NCI-H2107 (cell line): ENCODE measurements around the gene FUOM.
"Not testable (repeated sequence)": the region's sequence is repeated elsewhere in the genome, so short reads cannot be mapped to it uniquely, and the experiment has no call there.

Experiments used
- DNase-seq: peaks from one replicate; lab custom pipeline; 2025; lab: John Stamatoyannopoulos, UW

Gene FUOM

DNA sequence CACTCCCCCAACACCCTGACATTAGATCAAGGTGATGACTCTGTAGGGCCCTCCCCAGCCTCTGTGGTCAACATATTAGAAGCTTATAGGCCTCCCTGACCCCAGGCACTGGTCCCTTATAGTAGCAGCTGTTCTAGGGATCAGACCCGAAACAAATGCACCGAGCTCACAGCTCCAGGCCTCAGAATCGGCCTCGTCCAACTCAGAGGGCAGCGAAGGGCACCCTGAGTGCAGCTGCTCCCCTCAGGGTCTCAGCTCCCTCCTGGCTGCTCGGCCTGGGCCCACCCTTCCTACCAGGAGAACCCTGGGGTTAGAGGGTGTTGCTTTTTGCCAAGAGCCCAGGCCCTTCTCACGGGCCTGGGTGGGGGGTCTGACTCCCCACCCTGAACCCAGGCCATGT lies 10.3 kb upstream of the FUOM start:
- no peak for DNase-seq

DNA sequence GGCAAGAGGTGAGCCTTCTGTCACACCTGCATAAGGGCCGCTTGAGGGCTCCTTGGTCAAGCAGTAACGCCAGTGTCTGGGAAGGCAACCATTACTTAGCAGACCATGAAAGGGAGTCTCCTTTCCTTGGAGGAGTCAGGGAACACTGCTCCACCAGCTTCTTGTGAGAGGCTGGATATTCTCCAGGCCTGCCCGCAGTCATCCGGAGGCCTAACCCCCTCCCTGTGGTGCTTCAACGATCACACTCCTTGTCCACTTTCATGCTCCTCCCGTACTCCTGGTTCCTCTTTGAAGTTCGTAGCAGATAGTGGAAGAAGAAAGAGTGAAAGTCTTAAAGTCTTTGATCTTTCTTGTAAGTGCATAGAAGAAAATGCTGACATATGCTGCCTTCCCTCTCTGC lies 9.6 kb upstream of the FUOM start:
- not testable (repeated sequence) for DNase-seq

DNA sequence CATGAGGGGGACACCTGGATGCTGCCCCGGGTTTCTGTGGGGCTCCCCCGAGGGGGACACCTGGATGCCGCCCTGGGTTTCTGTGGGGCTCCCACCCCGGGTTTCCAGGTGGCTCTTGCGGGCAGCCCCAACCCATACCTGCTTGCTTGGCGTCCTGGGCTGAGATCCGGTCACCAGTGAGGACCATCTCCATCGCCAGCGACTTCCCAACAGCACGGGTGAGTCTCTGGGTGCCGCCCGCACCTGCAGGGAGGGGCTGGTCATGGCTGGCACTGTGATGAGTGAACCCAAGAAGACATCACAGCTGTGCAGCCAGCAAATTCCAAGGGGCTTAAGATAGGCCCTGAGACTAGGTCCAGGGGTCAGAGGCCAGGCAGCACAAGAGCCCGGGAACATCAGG lies 8.9 kb upstream of the FUOM start:
- no peak for DNase-seq

DNA sequence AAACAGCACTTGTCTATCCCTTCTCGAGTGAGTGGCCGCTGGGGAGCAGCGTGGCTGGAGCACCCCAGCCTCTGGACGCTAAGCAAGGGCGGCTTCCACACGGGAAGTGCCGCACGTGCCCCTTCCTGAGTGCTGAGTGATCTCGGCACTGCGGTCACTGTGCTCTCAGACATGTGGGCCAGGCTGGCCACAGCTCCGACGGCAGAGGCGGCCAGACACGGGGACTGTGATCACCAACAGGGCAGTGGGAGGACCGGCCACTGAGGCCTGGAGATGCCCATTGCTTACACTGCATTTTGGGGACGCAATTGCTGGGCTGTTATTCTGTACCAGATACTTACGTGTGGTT lies 8.3 kb upstream of the FUOM start:
- DNase-seq, result no peak

DNA sequence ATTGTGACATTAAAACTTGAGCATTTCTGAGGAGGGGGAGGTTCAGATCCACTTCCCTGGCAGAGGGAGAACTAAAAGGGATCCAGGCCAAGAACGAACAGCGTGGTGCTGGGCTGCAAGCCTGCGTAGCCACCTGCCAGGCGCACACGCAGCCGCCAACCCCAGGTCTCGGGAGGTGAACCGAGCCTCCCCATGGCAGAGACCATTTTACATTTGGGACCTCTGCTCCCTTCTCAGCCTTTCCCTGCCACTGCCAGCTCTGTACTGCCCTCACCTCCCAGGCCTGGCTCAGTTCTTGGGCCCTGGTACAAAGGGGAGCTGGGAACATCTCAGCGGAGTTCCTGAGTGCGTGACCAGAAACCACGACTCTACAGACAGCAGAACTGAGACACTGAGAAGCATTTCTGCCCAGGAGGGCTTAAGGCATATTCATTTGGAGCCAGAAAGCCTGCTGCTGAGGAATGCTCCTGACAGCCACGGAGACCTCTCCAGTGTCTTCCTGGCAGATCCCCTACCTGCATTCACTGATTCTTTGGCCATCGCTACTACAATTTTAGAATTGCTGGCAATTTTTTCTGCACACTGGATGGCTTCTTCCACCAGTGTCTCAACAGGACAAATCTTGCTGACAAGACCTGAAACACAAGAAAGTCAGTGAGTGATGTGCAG lies 7.8 kb upstream of the FUOM start:
- DNase-seq, result no peak

DNA sequence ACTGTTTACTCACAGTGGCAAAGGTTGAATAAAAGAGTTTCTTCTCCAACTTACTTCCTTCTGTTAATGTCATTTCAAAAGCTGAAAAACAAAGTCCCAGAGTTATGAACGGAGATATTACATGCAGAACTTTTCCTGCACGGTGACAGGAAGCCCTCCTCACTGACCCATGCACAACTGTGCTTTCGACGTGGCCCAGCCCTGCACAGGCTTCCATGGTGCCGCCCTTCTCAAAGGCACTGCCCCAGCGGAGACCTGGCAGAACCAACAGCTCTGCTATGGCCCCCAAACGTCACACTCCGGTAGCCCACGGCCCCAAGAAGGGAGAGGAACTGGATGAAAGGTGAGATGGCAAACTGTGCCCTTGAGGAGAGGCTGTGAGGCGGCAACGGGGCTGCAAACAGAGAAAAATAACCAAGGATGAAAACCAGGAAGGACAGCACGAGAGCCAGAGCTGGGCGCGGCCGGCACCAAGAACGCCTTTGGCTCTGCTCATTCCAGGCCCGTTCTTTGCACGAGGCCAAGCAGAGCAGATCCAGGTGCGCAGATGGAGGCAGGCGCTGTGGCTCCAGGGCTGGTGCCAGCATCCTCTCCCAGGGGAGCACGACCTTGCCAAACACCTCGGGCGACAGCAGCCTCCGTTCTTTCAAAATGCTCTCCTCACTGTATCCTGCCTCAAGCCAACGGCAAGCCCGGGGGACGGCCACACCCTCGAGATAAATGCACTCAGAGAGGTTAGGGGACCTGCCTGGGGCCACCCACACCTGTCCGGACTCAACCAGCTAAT lies 7.0 kb upstream of the FUOM start:
- peak; percentile 14 for DNase-seq

DNA sequence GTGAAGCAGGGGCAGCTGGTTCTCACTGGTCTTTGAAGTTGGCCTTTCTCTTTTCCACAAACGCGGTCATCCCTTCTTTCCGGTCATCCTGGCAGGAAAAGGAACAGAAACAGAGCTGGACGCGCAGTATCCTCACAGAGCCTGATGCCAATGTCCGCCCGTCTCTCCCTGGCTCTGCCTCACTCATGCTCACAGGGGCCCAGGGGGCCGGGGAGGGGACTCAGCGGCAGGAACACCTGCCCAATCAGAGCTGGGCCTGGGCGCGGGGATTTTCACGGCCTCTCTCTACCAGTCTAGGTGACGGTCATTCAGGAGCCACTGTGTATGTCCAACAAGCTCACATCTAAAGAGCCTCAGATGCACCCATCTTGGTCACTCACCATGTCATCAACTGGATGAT lies 5.0 kb upstream of the FUOM start:
- DNase-seq, result no peak

DNA sequence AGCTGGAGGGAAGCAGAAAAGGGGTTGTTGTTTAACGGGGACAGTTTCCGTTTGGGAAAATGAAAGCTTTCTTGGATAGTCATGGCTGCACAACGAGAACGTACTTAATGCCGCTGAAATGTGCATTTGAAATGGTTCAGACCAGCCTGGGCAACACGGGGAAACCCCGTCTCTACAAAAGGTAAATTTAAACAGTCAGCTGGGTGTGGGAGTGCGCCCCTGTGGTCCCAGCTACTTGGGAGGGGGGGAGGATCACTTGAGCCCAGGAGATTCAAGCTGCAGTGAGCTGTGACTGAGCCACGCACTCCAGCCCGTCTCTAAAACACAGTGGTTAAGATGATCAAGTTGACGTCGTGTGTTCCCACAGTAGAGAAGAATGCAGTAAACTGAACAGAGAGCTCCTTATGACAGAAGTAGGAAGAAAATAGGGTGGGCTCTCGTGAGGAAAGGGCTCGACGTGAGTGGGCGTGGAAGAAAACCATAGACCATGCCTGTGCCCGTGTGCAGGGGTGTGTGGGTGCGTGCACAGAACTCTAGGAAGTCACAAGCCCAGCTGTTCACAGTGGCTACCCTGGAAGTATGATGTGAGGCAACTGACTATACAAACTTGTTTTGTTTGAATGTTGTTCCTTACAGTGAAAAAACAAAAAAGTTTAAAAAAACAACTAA lies 4.1 kb upstream of the FUOM start:
- no peak for DNase-seq

DNA sequence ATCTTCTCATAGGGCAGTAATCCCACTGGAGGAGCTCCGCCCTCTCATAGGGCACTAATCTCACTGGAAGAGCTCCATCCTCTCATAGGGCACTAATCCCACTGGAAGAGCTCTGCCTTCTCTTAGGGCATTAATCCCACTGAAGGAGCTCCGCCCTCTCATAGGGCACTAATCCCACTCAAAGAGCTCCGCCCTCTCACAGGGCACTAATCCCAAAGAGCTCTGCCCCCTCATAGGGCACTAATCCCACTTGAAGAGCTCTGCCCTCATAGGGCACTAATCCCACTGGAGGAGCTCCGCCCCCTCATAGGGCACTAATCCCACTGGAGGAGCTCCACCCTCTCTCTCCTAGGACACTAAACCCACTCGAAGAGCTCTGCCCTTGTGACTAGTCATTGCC lies 3.4 kb upstream of the FUOM start:
- no peak for DNase-seq

DNA sequence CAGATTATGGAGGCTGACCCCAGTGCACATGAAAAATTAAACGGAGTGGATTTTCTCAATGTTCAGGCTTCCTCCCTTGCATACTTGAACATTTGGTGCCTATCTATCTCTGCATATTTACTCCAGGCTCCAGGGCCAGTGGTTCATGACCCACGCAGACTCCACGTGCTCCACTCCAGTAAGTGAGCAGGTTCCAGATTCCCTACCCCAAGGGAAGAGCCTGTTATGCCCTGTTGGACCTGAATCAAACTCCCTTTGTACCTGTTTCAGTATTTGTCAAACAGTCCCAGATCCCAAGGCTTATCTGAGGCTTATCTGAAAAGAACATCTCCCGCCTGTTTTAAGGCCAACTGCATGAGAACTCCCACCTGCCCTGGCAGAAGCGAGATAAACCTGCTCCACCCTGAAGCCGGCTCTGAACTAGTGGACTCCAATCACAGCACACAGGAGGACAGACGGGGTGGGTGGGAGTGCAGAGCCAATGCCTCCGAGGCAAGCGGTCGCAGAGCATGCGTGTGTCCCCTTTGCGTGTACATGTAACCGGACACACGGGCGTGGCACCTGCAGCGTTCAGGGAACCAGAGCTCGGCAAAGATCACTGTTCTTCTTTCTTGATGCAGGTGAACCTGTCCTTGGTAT lies 2.3 kb upstream of the FUOM start:
- no peak for DNase-seq

DNA sequence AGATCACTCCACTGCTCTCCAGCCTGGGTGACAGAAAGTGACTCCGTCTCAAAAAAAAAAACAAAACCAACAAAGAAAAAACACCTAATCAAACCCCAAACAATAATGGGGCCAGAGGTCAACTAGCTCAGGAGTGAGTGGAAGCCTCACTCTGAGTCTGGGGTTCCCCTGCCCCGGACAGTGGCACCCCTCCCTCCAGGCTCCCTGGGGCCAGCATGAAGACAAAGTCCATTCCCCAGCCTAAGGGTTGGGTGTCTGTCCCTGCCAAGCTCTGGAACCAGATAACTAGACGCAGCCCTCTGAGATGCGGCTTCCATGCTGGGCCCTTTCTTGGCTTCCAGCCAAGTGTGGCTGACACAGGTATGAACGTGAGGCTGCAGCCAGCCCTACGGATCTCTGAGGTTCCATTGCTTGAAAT lies 1.7 kb upstream of the FUOM start:
- DNase-seq, result peak; percentile 8

DNA sequence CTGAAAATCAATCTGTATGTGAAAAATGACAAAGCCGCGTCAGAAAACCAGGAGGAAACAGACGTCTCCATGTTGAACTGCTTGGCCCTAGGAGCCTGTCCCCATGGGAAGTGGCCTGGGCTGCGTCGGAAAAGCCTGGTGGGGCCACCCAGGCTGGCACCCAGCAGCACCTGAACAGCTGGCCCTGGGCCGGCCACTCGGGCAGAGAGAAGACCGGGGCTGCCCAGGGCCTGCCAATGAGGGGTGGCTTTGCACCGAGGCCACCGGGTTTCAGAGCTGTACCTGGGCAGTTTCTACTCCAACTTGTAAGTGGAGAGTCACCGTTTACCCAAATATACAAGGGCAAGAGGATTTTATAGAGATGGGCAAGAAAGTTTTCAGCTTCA lies 1.1 kb upstream of the FUOM start:
- no peak for DNase-seq

DNA sequence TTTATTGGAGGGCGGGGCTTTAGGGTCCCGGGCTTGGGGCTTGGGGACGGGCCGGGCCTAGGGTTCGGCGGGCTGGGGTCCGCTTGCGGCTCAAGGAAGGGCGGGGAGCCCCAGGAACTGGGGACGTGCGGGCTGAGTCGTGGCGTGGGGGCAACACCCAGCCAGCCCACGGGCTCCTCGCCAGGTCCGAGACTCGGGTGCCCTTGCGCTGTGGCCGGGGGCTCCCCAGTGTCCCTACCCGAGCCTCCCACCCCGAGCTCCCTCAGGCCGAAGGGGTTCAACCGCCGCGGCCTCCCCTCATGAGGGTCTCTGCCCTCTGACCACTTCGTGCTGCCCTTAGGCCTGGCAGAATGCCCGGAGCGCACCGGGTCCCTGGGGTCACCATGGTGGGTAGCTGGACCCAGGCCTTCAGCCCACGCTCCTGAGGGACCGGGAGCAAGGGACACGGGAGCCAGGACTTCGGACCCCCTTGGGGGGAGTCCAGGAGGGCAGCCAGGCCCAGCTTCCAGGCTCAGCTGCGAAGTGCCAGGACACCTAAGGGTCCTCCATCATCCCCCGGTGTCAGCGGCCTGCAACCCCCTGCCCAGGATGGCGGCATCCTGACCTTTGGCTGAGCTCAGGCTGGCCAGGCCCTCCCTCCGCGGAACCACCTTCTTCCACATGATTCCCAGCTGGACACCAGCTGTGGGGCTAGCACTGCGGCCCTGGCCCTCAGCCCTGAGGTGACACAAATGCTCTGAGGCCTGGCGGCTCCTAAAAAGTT lies 524 bp upstream of the FUOM start:
- DNase-seq, result no peak

DNA sequence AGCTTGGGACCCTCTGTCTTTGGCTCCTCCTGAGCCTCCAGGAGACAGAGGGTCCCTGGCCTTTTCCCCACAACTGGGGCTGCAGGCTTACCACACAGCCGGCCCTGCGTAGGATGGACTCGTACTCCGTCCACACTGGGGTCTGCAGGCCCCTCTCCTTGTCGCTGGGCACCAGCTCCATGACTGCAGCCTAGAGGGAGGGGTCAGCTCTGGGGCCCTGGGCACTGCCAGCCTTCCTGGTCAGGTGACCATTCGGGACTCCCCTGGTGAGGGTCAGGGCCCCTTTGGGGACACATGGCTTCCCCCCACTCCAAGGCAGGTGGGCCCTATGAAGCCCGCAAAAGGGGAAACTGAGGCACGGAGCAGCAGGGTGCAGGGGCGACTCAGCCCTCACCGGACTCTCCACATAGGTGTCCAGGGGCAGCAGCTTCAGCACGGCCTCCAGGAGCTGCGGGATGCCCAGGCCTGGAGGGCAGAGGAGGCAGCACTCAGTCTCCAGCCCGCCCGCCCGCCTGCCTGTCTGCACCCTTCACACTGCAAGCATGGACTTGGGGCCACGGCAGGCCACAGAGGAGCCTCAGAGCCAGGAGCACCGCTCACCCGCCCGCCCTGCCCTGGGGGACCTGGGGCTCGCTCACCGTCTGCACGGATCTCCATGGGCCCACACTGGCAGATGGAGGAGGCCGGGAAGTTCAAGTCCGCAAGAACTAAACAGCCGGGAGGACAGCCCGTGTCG lies 1.1 kb downstream of the FUOM start:
- DNase-seq, result no peak

DNA sequence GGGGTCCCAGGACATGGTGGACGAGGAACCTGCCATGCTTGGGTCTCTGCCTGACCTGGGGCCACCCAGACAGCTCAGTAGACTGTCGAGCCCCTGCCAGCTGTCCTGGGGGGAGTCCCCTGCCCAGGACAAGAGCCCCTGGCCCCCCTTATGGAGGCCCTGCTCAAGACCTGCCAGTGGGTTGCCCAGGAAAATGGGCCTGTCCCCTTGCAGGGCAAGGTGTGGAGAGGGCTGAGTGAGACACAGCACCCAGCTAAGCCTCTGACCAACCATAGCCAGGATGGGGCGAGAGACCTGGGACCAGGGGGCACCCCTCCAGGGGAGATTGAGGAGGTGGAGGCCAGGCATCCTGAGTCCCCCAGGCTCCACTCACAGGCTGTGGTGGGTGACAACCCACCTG lies 1.8 kb downstream of the FUOM start:
- no peak for DNase-seq

DNA sequence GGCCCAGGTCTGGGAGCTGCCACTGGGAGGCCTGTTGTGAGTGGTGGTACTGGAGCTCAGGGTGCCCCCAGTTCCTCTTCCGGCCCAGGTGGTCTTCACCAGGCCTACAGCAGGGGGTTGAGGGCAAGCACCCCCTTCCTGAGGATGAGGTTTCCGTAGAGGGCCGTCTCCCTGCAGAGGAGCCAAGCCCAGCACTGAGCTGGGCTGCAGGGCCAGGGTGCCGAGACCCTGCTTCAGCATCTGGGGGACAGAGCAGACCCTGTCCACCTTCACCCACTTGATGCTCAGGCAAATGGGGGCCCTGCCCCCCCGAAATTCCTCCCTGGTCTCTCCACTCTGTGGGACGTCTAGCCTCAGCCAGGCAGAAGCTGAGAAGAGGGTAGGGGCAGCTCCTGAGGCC lies 2.6 kb downstream of the FUOM start:
- DNase-seq, result no peak

DNA sequence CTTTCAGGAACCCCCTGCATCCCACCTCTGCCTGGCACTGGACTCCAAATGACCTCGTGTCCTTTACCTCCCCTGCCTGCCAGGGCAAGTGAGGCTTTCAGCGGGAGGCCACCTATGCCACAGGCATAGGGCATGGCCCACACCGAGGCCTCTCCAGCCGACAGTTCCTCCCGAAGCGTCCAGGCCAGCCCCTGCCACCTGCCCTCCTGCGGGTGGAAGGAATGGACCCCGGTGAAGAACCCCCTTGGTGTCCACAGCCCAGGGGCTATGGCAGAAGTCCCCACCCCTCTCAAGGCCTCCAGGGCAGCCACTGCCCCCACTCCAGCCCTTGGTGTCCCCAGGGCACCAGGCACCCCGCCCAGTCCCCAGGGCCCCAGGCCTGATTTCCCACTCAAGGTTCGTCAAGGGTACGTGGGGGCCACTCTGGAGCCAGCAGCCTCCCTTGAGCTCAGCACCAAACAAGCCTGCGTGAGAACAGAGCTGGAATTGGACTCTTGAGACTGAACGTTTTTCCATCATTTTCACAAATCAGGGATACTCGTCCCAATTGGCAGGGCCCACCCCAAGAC lies 3.1 kb downstream of the FUOM start:
- DNase-seq, result no peak

DNA sequence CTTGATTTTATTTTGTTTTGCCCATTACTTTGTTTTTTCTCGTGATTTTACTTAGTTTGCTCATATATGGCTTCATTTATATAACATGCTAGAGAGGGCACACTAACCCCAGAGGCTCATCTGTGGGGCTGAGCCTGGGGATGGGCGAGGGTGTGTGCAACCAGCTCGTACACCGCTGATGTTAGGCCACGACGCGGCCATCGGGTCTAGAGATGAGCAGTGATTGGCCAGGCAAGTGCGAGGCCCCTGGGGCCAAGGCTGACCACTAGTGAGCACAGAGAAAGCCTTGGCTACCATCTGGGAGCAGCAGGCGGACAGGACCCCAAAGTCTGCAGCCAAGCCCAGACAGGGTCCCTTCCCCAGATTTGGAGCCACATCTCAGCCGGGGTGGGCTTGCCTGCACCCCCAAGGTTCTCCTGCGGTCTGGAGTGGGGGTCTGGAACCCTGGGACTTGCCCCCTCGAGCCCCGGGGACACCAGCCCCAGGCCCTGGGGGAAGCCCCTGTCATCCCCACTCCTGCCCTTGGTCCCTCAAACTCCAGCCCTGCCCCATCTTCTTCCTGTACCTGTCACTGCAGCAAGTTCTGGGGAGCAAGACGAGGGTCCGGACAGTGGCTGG lies 3.7 kb downstream of the FUOM start:
- DNase-seq, result no peak

DNA sequence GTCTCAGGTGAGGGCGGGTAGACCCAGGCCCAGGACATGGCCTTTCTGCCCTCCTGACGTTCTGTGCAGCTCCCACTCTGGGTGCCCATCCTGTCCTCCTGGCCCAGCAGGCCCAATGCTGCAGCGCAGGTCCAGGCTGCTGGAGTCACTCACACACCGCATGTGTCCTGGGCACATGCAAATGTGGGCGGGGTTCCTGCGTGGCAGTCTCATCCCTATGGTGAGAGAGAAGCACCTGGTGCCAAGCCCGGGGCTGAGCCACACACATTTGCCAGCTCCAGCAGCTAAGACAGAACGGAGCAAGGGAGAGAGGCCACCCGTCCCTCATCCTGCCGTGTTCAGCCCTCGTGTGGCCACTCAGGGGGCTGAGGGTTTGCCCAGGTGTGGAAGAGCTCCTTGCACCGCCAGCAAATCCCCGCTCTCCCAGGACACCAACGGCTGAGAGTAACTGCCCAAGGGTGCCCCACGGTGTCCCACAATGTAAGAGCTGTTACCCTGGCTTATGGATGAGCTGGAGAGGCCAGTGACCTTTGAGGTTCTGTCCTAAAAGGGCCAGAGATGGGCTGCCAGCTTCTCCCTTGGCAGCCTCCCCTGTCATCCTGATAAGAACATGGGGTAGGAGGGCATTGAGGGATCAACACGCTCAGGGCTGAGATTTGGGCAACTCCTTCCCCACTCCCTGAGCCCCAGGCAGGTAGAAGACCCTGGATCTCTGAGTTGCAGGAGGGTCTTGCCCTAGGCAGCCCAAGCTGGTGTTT lies 4.4 kb downstream of the FUOM start:
- DNase-seq, result no peak
